ENCODE measurements around the gene SLC35A5.
A peak's percentile ranks its signal among the peaks of the same experiment; 100 is the strongest.
"Not testable (repeated sequence)": the region's sequence is repeated elsewhere in the genome, so short reads cannot be mapped to it uniquely, and the experiment has no call there.

- TF ChIP-seq, protein P1, sequence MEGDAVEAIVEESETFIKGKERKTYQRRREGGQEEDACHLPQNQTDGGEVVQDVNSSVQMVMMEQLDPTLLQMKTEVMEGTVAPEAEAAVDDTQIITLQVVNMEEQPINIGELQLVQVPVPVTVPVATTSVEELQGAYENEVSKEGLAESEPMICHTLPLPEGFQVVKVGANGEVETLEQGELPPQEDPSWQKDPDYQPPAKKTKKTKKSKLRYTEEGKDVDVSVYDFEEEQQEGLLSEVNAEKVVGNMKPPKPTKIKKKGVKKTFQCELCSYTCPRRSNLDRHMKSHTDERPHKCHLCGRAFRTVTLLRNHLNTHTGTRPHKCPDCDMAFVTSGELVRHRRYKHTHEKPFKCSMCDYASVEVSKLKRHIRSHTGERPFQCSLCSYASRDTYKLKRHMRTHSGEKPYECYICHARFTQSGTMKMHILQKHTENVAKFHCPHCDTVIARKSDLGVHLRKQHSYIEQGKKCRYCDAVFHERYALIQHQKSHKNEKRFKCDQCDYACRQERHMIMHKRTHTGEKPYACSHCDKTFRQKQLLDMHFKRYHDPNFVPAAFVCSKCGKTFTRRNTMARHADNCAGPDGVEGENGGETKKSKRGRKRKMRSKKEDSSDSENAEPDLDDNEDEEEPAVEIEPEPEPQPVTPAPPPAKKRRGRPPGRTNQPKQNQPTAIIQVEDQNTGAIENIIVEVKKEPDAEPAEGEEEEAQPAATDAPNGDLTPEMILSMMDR (IDR thresholded peaks at IDR 0.05; ENCODE audit: control extremely low read depth in 1 of 3, insufficient read depth in 1 of 3, low read depth in 1 of 3, low read length in 3 of 3), result peak in 1 of 3 experiments; percentile 4; a peak in 1 of 4 replicates
- not testable (repeated sequence) for TF ChIP-seq POLR2AphosphoS5 (IDR thresholded peaks at IDR 0.05; ENCODE audit: low read depth, low read length); EZH2 (IDR thresholded peaks at IDR 0.05; ENCODE audit: low read depth, low read length, severe bottlenecking); MAFK (IDR thresholded peaks at IDR 0.05; ENCODE audit: low read depth, low read length); CHD1 (IDR thresholded peaks at IDR 0.05; ENCODE audit: low read depth, low read length); SP1 (IDR thresholded peaks at IDR 0.05; ENCODE audit: low read depth, low read length); RAD21 (IDR thresholded peaks at IDR 0.05 in 1 of 2, conservative IDR thresholded peaks at IDR 0.05 in 1 of 2; ENCODE audit: low read depth in 2 of 2, low read length in 2 of 2)
- TF ChIP-seq, protein P2, sequence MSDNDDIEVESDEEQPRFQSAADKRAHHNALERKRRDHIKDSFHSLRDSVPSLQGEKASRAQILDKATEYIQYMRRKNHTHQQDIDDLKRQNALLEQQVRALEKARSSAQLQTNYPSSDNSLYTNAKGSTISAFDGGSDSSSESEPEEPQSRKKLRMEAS (IDR thresholded peaks at IDR 0.05), result not testable (repeated sequence)
Observed at GRCh38 chr3:112564247-112564939, 2.5 kb downstream of the SLC35A5 start.
